Epidermal melanocyte (primary cell): ENCODE data around the gene ADD3.
"Not testable (repeated sequence)": the region's sequence is repeated elsewhere in the genome, so short reads cannot be mapped to it uniquely, and the experiment has no call there.

Source experiments
- DNase-seq: peaks from one replicate; pipeline ENCODE4 v3.0.0; 2011; ENCODE audit warnings: low spot score; ENCODE audit not compliant: insufficient read length

Gene ADD3

DNA sequence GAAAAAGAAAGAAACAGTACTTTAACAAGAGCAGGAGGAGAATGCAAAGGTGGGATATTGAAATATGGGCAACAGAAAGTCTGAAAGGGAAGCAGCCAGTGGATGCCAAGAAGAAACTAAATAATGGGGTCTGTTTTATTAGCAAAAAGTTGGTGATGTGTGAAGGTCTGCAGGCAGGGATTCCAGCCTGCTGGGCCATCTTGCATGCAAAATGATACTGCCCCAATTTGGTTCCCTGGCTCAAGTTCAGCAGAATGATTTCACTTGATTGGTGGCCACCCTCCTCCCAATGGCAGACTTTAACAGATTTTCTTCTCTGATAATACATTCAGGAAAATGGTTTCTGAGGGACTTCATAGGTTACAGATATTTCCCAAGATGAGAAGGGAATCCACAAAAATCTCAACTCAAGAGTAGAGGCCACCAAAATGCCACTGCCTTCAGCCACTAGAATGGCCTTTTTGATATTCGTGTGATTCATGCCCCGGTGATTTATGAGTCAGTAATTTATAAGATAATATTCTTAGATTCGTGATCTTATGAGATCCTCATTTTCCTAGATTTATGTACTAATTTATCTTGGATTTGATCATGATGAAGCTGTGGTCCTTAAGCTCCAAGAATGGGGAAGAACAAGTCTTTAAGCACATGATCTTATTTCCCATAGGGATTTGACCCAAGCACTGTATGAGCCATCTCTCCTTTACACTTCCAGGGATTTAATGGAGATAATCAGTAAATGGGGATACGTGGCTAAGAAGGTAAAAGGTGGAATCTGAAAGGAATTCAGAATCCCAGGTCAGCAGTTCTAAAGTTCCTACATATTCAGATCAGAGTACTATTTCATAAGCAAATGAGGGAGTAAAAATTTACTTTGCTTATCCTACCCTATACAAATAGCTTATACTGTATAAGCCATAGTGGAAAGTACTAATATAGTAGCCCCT is 32.3 kb upstream of the ADD3 start:
- no peak for DNase-seq

GRCh38 chr10:109976681-109977080 is 31.1 kb upstream of the ADD3 start:
- DNase-seq: no peak

DNA sequence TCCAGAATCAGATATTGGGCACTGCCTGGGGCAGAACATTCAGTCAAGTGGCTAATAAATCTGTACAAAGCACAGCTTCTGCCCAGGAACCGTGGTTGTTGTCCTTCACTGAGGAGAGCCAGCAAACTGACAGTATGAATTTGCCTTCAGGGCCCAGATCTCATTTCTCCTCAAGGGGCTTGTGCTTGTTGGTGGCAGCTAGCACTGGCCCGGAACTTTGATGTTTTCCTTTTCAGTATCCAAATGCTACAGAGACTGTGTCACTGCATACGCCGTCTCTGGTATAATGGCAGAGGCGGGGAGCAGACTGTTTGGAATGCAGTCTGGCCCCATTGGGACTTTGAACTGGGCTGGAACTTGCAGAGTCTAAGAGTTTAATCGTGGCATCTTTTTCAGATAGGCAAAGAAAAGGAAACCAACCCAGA is 30.4 kb upstream of the ADD3 start:
- DNase-seq: no peak

DNA sequence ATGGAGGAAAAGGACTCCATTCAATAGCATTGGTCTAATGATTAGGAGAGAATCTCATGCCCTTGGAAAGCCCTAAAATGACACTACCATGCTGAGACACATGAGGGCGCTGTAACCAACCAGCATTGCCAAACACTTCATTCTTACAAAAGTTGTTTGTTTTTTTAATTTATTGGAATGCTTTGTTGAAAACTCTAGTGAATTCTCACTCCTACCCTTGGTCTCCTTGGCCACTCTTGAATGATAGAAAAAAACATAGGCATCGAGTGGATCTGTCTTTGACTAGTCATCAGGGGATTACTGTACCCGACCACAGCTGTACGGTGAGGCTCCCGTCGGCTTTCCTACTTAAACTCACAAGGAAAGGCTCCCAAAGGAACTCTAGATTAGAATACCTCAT is 29.3 kb upstream of the ADD3 start:
- DNase-seq: no peak

- no peak for DNase-seq
Observed at GRCh38 chr10:109979215-109979614, 28.6 kb upstream of the ADD3 start.

- DNase-seq: no peak
Observed at GRCh38 chr10:109981650-109982049, 26.1 kb upstream of the ADD3 start.

DNA sequence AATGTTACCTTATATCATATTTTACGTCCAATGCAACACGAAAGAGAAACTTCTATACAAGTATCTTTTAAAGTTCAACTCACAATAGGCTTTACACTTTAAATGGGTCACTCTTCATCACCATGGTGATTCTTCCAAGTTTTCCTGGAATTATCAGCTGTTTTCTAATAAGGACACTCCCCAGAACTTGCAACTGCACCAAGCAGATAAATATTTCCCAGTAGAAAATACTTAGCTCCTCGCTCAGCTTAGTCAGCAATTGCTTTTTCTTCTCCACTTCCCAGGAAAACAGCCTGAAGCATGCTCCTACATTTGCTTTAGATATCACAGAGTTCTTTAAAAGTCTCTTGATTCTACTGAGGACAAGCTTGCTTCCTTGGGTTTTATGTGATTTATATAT is 25.7 kb upstream of the ADD3 start:
- DNase-seq: no peak

DNA sequence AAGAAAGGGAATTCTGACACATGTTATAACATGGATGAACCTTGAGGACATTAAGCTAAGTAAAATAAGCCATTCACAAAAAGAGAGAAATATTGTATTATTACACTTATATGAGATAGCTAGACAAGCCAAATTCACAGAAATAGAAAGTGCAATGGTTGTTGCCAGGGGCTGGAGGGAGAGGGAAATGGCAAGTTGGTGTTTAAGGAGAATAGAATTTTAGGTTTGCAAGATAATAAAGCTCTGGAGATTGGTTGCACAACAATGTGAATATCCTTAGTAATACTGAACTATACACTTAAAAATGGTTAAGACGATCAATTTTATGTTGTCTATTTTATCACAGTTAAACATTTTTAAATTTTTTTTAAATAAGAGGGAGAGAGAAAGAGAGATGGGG is 25.0 kb upstream of the ADD3 start:
- no peak for DNase-seq

DNA sequence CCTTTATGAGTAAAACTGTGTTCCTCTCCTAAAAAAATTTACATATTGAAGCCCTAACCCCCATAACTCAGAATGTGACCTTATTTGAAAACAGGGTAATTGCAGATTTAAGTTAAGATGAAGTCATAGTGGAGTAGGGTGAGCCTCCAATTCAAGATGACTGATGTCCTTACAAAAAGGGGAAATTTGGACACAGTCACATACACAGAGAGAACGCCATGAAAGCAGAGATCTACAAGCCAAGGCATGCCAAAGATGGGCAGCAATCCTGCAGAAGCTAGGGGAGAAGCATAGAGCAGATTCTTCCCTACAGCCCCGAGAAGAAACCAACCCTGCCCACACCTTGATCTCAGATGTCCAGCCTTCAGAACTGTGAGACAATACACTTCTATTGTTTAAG is 23.8 kb upstream of the ADD3 start:
- no peak for DNase-seq

DNA sequence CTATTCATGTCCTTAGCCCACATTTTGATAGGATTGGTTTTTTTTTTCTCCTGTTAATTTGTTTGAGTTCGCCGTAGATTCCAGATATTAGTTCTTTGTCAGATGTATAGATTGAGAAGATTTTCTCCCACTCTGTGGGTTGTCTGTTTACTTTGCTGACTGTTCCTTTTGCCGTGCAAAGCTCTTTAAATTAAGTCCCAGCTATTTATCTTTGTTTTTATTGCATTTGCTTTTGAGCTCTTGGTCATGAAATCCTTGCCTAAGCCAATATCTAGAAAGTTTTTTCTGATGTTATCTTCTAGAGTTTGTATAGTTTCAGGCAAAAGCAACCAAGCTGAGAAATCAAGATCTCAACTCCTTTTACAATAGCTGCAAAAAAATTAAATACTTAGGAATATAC is 22.0 kb upstream of the ADD3 start:
- DNase-seq: not testable (repeated sequence)

DNA sequence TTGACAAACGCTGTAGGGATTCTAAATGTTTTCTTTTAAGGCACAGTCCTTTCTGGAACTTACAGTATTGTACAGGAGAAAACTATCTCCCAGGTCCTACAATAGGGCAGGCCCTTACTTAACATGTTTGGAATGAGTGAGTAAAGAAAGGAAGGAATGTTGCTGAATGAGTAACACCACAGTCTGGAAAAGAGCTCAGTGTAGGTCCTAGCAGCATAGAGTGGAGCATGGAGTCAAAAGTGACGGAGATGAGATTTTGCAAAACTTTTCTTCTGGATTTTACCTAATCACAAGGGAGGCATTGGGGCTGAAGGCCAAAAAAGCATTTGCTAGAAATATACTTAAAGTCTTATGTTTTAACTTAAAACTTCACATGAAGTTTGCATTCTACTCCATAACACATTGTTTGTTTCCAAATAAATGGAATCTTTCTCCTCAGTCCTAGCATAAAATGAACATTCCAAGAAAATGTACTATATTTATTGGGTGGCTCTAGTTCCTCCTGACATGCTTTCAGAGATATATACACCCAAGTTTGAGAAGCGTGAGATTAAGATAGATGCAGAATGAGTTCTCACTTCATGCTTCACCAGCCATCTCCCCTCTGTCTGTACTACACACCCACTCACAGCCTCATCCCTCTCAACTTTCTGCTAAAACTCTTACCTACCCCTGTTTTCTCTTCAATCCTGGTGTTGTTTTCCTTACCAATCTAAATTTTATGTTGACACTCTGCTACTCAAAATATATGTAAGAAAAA is 20.2 kb upstream of the ADD3 start:
- no peak for DNase-seq

DNA sequence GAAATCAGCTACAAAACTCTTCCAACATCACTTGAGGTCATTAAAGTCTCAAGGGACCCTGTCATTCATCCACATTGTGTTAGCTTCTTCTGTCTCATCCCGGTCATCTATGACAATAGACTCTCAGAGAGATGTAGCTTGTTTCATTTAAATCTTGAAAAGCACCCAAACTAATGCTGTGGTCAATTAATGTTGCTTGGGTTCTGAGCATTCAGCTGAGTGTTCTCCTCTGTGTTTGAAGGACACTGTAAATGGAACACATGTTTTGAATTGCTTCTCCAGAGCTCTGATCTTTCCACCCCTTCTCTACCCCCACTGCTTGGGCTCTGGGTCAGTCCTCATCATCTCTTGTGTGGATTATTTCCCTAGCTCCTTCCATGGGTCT is 19.6 kb upstream of the ADD3 start:
- no peak for DNase-seq

- no peak for DNase-seq
Observed at GRCh38 chr10:109991266-109991855, 16.4 kb upstream of the ADD3 start.

GRCh38 chr10:109992485-109992884 is 15.3 kb upstream of the ADD3 start:
- no peak for DNase-seq

DNA sequence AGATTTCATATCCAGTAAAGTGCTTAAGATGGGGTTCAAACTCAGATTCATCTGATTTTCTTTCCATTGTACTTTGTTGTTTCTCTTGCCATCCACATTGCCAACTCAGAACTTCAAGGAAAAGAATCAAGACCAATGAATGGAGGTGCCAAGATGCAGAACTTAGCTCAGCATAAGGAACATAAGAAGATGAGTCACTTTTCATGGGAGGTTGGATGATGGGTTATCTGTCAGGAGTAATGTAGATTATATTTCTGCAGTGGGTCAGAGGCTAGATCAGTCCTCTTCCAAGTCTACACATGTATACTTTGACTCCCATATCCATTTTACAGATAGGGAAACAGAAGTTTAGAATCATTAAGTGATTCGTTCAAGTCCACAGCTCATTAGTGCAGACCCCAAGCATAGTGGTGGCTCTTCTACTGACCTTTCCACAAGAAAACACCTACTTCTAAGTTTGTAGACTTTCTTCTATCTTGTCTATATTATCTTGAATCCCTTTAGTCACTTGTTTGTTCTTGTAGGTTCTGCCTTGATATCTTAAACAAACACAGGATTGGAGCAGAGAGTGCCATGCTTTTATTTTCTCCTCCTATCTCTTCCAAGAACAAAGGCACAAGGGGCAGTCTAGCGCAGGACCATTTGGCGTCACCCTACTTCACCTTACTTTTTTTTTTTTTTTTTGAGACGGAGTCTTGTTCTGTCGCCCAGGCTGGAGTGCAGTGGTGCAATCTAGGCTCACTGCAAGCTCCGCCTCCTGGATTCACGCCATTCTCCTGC is 14.0 kb upstream of the ADD3 start:
- no peak for DNase-seq

GRCh38 chr10:109994711-109995577 is 12.8 kb upstream of the ADD3 start:
- no peak for DNase-seq

DNA sequence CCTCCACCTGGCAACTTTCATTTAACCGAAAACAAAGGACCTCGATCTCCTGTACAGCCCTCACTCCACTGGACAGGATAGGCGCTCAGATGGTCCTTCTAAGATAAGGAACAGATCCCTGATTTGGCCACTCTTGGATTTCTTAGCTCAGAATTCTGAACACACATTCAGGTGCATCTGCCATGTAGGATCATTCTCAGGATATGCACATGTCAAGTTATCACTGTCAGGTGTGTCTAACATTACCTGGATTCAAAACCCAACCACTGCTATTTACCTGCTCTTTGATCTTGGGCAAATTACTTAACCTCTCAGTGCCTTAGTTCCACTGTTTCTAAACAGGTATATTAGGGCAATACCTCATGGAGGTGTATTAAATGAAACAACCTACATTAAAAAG is 12.2 kb upstream of the ADD3 start:
- DNase-seq: no peak

DNA sequence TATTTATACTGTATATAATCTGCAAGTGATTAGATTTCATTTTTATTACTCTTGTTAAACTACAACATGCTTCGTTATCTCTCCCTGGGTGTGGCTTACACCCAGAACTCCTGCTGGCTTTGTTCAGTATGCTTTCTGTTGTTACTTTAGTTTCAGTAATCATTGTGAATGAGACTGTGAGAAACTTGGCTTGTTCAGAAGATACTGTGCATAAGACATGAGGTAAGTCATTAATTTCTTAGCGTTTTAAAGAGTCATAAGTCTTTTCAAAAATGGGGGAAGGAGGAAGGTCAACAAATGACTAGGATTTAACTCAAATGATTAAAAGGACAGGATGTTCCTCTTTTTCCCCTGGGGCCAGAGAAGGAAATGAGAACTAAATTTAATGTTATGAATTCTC is 11.6 kb upstream of the ADD3 start:
- DNase-seq: no peak

- no peak for DNase-seq
Observed at GRCh38 chr10:109996766-109997171, 11.0 kb upstream of the ADD3 start.

DNA sequence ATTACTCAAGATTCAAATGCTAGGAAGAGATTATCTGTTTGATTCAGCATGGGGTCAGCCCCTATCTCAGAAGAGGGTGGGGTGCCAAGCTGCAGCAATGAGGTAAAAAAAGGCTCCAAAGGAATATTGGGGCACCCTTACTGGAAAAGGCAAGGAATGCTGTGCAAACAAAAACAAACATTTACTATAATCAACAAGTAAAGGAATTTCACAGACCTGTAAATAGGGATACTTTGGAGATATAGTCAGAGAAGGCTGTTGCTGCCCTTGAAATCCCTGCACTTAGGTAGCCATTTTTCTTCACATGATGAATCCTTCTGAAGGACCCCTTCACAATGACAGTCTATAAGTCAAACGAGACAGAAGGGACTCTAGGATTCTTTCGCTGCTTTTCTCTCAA is 10.6 kb upstream of the ADD3 start:
- no peak for DNase-seq

DNA sequence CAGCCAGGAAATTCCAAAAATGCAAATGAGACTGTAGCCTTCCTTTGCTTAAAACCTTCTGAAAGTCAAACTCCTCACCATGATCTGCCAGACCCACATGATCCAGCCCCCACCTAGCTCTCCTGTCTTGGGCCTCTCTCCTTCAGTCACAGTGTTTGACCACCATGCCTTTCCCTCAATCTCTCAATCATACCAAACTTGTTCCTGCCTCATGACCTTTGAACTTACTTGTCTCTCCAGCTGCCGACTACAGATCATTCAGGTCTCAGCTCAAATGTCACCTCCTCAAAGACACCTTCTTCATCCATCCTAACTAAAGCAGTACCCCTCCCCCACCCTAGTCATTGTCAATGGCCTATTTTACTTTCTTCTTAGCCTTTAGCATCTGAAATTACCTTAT is 9.3 kb upstream of the ADD3 start:
- DNase-seq: no peak
